Activated CD4-positive, alpha-beta T cell treated with anti-CD3 and anti-CD28 coated beads, Interleukin-2, amount 50 U/mL, for 16 hours (primary cell): Measurements from ENCODE around the gene ATP4B.

Experiments used
- DNase-seq: peaks from one replicate; pipeline ENCODE4 v3.0.0-alpha.2; 2020

Gene ATP4B

DNA sequence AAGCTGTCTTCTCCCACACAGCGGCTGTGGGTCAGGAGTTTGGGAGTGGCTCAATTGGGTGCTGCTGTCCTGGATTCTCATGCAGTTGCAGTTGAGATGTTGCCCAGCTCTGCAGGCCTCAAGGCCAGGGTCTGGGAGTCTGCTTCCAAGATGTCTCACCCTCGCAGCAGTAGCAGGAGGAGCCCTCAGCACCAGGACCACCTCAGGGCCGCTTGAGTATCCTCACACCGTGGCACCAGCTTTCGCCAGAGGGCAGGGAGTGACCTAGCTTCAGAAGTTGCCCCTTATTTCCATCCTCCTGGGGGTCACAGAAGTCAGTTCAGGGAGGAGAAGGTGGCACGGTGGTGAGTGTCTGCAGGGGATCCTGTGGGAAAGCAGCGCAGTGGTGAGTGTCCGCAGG is 52.5 kb downstream of the ATP4B start:
- no peak for DNase-seq

DNA sequence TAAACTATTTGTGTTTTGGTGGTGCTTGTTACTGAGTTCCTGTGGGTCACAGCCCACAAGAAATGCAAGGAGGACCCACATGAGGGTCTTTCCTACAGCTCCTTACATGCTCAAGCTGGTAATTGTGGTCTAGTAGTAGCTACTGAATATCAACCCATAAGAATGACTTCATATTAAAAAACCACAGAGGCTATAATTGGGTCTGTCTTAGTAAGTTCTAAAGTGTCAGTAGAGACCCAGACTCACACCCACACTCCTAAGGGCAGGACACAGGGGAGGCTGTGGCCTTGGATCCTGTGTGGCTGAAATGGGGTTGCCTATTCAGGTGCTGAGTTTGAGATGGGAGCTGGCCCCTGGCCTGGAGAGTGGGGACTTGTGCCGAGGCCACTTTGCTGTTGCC is 53.8 kb downstream of the ATP4B start:
- no peak for DNase-seq

- no peak for DNase-seq
Observed at GRCh38 chr13:113603116-113603710, 54.8 kb downstream of the ATP4B start.

DNA sequence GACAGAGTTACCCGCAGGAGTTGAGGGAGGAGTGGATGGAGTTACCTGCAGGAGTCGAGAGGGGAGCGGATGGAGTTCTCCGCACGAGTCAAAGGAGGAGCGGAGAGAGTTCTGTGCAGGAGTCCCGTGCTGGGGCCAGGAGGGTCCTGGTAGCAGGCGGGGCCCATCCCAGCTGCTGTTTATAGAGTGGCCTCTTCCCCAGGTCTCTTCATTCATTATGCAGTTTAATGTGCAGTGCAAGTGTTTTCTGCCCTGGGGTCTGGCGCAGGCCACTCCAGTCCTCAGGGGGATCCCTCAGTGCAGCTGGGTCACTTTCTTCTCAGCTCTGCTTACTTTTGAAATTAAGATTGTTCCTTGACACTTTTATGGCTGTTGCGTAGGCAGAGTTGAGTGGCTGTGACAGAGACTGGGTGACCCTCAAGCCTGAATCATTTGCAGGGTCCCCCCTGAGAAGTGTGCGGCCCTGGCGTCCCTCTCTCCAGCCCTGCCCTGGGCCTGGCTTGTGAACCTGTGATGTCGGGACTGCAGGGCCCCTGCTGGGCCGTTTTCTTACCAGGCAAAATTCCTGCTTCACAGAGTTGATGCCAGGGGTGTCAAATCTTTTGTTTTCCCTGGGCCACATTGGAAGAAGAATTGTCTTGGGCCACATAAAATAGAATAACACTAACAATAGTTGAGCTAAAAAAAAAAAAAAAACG is 55.6 kb downstream of the ATP4B start:
- DNase-seq = no peak

DNA sequence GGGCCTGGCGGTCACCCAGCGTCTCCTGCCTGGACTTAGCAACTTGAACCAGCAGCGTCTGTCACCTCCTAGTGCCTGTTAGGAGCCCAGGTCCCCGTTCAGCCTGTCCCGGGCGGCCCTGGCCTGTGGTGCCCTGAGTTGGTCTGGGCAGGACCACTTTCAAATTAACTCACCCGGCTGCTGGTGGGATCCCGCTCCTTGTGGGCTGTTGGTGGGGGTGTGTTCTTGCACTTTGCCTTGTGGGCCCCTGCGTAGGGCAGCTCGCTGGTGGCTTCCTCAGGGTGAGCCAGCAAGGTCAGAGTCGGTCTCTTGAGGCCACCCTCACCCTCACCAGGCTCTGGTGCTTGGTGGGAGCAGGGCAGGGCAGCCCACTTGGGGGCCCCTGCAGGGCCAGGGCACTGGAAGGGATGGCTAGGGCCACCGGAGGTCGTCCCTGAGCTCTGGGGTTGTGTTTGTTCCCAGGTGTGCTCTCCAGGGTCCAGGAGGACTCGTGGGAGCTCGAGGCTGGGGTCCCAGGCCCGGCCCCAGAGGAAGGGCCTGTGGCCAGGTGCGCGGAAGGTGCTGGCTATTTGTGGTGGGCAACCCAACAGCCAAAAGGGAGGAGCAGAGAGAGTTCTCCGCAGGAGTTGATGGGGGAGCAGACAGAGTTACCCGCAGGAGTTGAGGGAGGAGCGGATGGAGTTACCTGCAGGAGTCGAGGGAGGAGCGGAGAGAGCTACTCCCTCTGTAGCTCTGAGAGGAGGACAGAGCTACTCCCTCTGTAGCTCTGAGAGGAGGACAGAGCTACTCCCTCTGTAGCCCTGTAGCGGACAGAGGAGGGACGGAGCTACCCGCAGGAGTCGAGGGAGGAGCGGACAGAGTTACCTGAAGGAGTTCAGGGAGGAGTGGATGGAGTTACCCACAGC is 56.6 kb downstream of the ATP4B start:
- no peak for DNase-seq

GRCh38 chr13:113599391-113599790 is 58.6 kb downstream of the ATP4B start:
- no peak for DNase-seq
